Heart right ventricle (tissue), 16 donors: Measurements from ENCODE around the gene AGAP1. TPM values are rescaled to one million over a fixed set of nuclear protein-coding genes. Genes with fewer than 3 reads are reported as not detected.
A peak's percentile ranks its signal among the peaks of the same experiment; 100 is the strongest.

ENCODE experiments used
- ATAC-seq, 8 donors: fragments of 200-7000 bp; cut with Tn5 transposase; one replicate each; pipeline ENCODE4 v1.9.1; 2020; ENCODE audit warnings: mild to moderate bottlenecking in 8 of 8, moderate library complexity in 8 of 8, moderate number of reproducible peaks in 1 of 8
- DNase-seq, 2 donors: peaks; one replicate each; pipeline ENCODE4 v3.0.0-alpha.2; 2020
- H3K27ac ChIP-seq, 10 donors: fragments of 200-600 bp; sonication (generic) in 2 of 10; one replicate each; pipeline versions ENCODE4 v1.5.0 to v1.8.0; 2020 to 2022; ENCODE audit warnings: mild to moderate bottlenecking in 3 of 10
- H3K27me3 ChIP-seq, 7 donors: fragments of 200-600 bp; one replicate each; pipeline ENCODE4 v1.8.0; 2021 to 2022; ENCODE audit warnings: mild to moderate bottlenecking in 2 of 7
- H3K36me3 ChIP-seq, 9 donors: fragments of 200-600 bp; sonication (generic) in 1 of 9; one replicate each; pipeline versions ENCODE4 v1.5.0 to v1.8.0; 2020 to 2022; ENCODE audit warnings: mild to moderate bottlenecking in 2 of 9
- H3K4me1 ChIP-seq, 9 donors: fragments of 200-600 bp; sonication (generic) in 1 of 9; one replicate each; pipeline versions ENCODE4 v1.5.0 to v1.8.0; 2020 to 2022; ENCODE audit warnings: mild to moderate bottlenecking in 4 of 9
- H3K4me3 ChIP-seq, 10 donors: fragments of 200-600 bp; sonication (generic) in 2 of 10; one replicate each; pipeline versions ENCODE4 v1.5.0 to v1.8.0; 2020 to 2022; ENCODE audit warnings: mild to moderate bottlenecking in 7 of 10, moderate library complexity in 2 of 10
- H3K9me3 ChIP-seq, 11 donors: fragments of 200-600 bp in 10 of 11; sonication (generic) in 2 of 11; one replicate each; pipeline versions ENCODE4 v1.5.0 to v1.8.0; 2013 to 2022; ENCODE audit warnings: mild to moderate bottlenecking in 2 of 11, control low read depth in 1 of 11, moderate library complexity in 1 of 11
- CTCF ChIP-seq, 9 donors: fragments of 200-600 bp; sonication (generic) in 2 of 9; IDR thresholded peaks; one replicate each; pipeline versions ENCODE4 v1.5.0 to v1.8.0; 2021 to 2022; ENCODE audit warnings: antibody characterized with exemption in 9 of 9, mild to moderate bottlenecking in 5 of 9, moderate library complexity in 1 of 9
- WGBS, 2 donors: extraction: QIAGEN DNeasy Blood & Tissue Kit; methylation state at CpG; one replicate each; pipeline ENCODE4 v1.1.7; 2013; ENCODE audit warnings: inconsistent platforms in 1 of 2; 5-methylcytosine and 5-hydroxymethylcytosine counted together
- intact Hi-C, 10 donors: fragments of 100-400 bp; cut with DNase I; formaldehyde crosslinking; loops; one replicate each; pipeline versions ENCODE4 v1.11.1 to v1.14.2; 2022
- polyA plus RNA-seq, 2 donors: library from polyadenylated mRNA; stranded (reverse); fragments of 200-250 nt; gene quantifications; one replicate each; pipeline ENCODE4 v1.2.3, GENCODE V29; 2013
- total RNA-seq, 10 donors: library from RNA; stranded (reverse); fragmentation: NEBNext Ultra II Directional in 3 of 10; extraction: Animal tissue kit (Norgen Biotek cat#: 25700) in 3 of 10; gene quantifications; one replicate each; pipeline versions ENCODE4 v1.2.1 to v1.2.4, GENCODE V29; 2021 to 2023
- donor health status: Arrhythmogenic right ventricular cardiomyopathy.
- donor health status: ischemic (EF 13 %, LVEDD 7.1; RV severe dilation, severe dysfunction).
- donor health status: healthy with polysubstance abuse.
- donor health status: DM: no; HTN: yes; CAD: no.
- donor health status: DM: no; HTN: no; CAD: no.
- donor health status: ischemic (EF 25% LVEDD 6.9; RV normal size, moderate dysfunction).
- donor health status: ischemic (EF 25% LVEDD 5.7; RV mildly dilated, moderate dysfunction).
- donor health status: healthy.
- donor health status: DM: yes; HTN: yes; CAD: no.
- donor health status: Ischemic cardiomyopathy.
- donor health status: ischemic (EF 35%, LVEDD 5.7; RV mildly dilated, moderate dysfunction).
- donor health status: nonischemic (EF 11% LVEDD 7.7; RV severe dilation, severe dysfunction).
- donor health status: DM: yes; HTN: yes; CAD: no.
- donor health status: PGD.
- donor health status: ischemic (EF 29% LVEDD 5.4; RV normal size, mild dysfunction).
- donor health status: nonischemic (EF 23%, LVEDD 6.1; RV moderate dilation, normal function).

Gene AGAP1
- total and polyA plus RNA-seq, 12 donors, result 3.5 to 29.2 (median 19.4) TPM

- peak overlapping the region in 9 of 10 donors; percentile 17 to 60 (median 47) for H3K4me3 ChIP-seq
- DNase-seq (no peak), ATAC-seq (peak in 3 of 8 donors; percentile 13 to 36 (median 27))
- intact Hi-C loops, result loop anchor here in 1 of 10 donors (10.0 kb wide), 1 partner anchor 360 kb away; no protein-coding TSS in a partner anchor
- TF ChIP-seq CTCF (IDR thresholded peaks at IDR 0.05), result no peak
- no peak overlapping the region for H3K27ac ChIP-seq
- peaks cover 20 to 62% (median 53%) of the 10 kb centered on the region in 9 donors for H3K4me1 ChIP-seq
- no peaks in the 10 kb centered on the region for H3K36me3 ChIP-seq
- H3K27me3 ChIP-seq, result peaks cover 56 to 100% (median 100%) of the 10 kb centered on the region in 7 donors
- 1% methylated on average over 61 to 67 of the region's 67 CpGs for WGBS, 2 donors
- no peaks in the 10 kb centered on the region for H3K9me3 ChIP-seq
These were observed 670.5 kb downstream of the AGAP1 start for GRCh38 chr2:236164201-236164924.

DNA sequence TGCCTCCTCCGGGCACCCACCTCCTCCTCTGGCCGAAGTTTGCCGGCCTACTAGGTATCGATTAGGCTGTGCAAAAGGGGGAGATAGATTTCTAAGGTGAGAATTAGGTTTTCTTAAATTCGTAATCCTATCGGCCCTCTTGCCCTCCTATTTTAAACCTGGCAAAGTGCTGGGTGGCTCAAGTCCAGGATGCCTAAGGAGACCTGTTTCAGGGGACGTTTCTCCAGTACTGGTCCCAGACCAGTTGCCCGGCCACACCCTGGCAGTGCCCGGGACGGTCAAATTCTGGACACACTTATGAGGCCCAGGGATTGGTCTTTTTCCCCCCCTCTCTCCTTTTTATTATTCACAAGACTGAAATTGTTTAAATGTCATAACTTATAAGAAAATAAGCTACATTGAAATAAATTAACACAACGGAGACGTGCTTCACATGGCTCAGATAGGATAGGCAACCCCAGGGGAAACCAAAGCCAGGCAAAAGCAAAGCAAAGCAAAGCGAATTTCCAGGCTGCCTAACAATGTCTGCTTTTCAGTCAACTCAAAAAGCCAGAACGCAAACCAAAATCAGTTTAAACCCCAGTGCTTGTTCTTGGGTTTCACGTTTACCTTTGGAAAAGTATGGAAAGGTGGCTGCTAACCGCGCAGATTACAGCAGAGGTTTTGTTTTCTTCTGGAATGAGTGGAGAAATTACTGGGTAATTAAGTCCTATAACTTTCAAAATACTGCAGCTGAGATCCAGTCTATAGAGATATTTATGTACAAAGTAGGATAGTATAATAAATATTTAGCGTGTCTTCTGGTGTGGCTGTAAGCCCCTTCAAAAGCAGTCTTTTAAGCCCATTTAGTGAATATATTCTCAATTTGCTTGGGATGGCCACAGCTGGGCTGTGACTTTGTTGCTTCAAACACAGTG, 671.3 kb downstream of the AGAP1 start:
- H3K4me3 ChIP-seq, result peak overlapping the region in 6 of 10 donors; percentile 17 to 60 (median 46)
- TF ChIP-seq CTCF (IDR thresholded peaks at IDR 0.05), result no peak
- intact Hi-C loops, result loop anchor here in 2 of 10 donors (5.0 to 10.0 kb wide), 2 partner anchors 360 to 388 kb away; no protein-coding TSS in a partner anchor

DNA sequence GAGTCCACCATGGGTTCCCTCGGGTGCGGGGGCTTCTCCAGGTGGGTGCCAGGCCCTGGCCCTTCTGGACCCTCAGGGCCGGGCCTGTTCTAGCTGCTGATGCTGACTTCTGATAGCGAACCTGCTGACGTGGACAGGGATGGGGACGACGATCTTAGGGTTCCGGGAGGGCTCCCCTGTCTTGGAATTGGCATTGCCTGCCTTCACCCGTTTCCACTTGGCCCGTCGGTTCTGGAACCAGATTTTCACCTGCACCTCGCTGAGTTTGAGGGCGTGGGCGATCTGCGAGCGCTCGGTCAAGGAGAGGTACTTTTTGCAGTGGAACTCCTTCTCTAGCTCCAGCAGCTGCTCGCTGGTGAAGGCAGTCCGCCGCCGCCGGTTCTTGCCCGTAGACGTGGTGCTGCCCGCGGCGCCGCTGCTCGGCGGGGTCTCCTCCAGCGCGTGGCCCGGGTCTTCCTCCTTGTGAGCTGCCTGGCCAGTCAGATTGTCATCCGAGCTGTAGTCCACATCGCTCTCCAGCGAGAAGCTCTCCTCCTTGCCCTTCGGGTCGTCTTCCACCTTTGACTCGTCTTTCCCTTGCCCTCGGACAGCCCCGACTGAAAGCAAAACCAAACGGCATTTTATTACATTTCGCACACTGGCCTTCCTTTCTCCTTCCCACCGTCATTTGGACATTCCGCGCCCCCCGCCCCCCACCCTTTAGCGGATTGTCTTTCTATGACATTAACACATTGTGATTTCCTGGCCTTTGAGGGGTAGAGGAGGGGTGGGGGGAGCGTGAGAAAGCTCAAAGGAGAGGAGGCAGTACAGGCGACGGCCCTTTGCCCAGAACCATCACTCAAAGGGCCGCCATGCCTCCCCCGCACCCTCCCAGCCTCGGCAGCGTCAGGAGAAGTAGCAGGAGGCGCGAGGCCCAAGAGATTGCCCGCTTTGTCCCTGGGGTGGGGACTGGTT, 672.3 kb downstream of the AGAP1 start:
- peak overlapping the region in 7 of 10 donors; percentile 3 to 52 (median 41) for H3K4me3 ChIP-seq

More for the DNA sequence above, 671.3 kb downstream of the AGAP1 start:
- peaks cover 20 to 70% (median 54%) of the 10 kb centered on the region in 9 donors for H3K4me1 ChIP-seq
- peaks cover 61 to 100% (median 100%) of the 10 kb centered on the region in 7 donors for H3K27me3 ChIP-seq
- H3K27ac ChIP-seq, result no peak overlapping the region
- H3K9me3 ChIP-seq, result no peaks in the 10 kb centered on the region
- WGBS, 2 donors, result 19 to 25% methylated on average over 18 of the region's 18 CpGs
- H3K36me3 ChIP-seq, result no peaks in the 10 kb centered on the region
- no peak for ATAC-seq
- DNase-seq, result no peak

More for the DNA sequence above, 672.3 kb downstream of the AGAP1 start:
- Histone ChIP-seq H3K9me3 (no peaks in the 10 kb centered on the region), H3K27ac (no peak overlapping the region), H3K27me3 (peaks cover 67 to 100% (median 100%) of the 10 kb centered on the region in 7 donors), H3K36me3 (no peaks in the 10 kb centered on the region), H3K4me1 (peaks cover 20 to 76% (median 54%) of the 10 kb centered on the region in 9 donors)
- DNase-seq, result no peak
- 5 to 8% methylated on average over 58 of the region's 58 CpGs for WGBS, 2 donors
- intact Hi-C loops, result loop anchor here in 2 of 10 donors (5.0 to 10.0 kb wide), 2 partner anchors 361 to 389 kb away; no protein-coding TSS in a partner anchor
- ATAC-seq, result no peak
- no peak for TF ChIP-seq CTCF (IDR thresholded peaks at IDR 0.05)
